Ramos (cell line): ENCODE results near the gene BCAS2.

ENCODE experiments used
- in situ Hi-C: fragments of 300-500 bp; cut with MboI; formaldehyde crosslinking; loops from one replicate; pipeline ENCODE4 v1.14.3; 2022; ENCODE audit warnings: low sequenced_read_pairs; ENCODE audit not compliant: unreplicated experiment

The BCAS2 gene

DNA sequence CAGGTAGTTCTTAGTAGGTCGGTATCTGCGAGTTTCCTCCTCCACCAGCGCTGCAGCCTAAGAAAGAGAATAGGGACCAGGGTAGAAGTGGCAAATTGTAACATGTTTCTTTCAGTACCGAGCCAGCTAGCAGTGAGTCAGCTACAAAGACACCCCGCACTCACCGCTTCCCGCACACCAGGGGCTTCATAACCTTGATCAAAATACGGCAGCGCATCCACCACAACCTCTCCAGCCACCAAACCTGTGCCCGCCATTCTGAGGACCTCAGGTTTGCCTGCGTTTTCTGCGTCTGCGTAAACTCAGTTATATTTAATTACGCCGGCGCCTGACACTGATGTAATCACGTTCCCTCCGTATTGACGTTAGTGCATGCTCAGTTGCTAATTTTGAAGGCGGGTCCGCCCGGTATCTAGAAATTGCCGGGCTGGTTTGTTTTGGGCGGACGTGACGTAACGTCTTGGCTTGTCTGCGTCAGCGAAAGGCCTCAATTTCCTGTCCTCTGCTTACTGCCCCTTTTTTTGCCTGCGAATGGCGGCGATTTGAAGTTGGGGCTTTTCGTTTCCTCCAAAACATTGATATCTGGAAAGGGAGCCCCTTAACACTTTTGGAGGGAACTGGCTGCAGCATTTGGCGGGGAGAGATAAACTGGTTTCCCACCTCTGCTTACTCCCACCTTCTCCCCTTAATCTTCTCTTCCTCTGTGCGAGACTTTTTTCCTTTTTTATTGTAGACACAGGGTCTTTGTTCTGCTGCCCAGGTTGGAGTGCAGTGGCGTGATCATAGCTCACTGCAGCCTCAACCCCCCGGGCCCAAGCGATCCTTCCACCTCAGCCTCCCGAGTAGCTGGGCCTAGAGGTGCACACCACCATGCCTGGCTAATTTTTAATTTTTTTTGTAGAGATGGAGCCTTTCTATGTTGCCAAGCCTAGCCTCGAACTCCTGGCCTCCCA is at the start of gene BCAS2:
TSS of gene BCAS2 (minus strand) at position 281 of the 953 bp plus-strand sequence. CDS start at position 257, 24 bp downstream.
- in situ Hi-C loops, result no loop called here

DNA sequence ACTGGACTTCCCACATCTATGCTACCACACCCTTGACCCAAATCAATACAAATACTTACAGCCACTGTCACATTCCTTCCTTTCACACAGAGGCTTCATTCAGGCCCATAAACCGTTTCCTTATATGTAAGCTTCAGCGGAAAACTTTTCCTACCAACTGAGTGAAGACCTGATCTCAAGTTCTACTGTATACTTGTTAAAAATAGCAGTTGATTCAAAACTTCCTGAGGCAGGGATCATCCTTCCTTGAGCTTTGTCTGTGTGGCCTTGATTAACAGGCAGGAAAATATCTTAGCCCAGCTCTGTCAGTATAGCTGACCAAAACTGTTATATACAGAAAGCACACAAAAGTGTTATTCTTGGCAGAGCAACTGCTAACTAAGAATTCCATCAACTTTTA is 45.7 kb upstream of the BCAS2 start:
- in situ Hi-C loops, result no loop called here

DNA sequence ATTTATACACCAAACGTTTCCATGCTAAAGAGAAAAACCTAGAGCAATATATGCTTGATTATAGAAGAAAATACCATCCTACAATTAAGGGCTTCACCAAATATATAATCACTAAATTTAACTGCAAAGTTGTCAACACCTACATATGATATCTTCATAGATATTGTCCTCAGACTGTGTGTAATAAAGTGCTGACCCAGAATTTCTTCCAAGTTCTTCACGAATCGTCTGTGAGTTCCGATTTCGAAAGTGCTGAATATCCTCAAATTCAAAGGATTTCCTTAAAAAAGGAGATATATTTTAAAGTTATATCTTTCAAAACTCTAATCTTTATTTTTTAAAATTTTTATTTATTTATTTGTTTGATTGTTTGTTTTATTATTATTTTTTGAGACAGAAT is 41.9 kb upstream of the BCAS2 start:
- in situ Hi-C loops, result no loop called here

DNA sequence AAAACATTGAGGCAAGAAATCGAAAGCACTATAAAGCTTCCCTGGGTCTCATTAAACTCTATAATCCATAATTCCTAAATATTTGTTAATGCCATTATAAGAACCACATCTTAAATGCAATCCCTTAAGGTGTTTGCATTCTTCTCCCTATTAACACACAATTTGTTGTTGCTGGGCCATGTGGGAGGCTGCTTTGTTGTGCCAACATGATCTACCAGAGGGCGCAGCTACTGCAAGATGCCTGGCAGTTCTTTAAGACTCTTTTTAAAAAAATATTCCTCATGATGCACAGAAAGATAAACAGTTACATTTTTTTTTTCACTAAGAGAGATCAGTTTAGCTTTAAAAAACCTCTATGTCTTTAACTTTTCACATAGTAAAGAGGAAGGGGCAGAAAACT is 39.0 kb upstream of the BCAS2 start:
- in situ Hi-C loops, result no loop called here

DNA sequence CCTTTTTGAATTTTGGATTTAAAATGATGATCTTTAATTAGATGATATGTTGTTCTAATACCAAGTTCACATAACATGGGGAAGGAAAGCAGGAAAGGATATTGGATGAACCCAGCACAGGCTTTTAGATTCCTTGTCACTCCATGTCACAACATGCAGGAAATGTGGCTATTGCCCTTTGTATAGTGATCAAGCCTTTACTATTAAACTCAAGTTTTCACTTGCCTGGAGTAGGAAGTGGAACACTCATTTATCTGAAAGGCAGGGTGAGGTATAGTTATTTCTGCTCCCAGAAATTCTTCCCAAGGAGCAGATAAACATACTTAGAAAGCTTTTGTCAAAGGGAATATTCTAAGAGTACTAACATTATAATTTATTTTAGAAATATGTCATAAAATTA is 37.2 kb upstream of the BCAS2 start:
- in situ Hi-C loops, result no loop called here

DNA sequence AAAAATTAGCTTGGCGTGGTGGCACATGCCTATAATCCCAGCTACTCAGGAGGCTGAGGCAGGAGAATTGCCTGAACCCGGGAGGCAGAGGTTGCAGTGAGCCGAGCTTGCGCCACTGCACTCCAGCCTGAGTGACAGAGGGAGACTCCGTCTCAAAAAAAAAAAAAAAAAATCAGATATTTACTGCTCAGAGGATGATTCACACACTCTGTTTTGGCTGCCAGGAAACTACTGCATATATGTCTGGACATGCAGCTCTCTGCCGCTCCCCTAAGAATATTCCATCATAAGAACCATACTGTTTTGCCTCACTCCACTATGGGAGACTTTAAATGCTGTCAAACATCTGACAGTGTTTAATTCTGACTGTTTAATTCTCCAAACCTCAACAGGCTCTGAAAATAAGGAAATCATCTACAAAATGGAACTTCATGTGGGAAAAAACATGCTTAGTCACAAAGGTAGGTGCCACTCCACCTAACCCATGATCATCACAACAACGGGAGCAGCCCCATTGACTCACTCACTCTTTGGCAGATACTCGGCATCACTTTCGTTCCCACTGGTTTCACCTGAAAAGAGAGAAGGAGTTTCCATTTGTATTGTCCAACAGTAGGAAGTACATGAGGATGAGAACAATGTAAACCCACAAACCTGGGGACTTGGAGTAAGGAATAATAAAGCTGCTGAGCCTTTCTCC is 29.3 kb upstream of the BCAS2 start:
- in situ Hi-C loops, result no loop called here

DNA sequence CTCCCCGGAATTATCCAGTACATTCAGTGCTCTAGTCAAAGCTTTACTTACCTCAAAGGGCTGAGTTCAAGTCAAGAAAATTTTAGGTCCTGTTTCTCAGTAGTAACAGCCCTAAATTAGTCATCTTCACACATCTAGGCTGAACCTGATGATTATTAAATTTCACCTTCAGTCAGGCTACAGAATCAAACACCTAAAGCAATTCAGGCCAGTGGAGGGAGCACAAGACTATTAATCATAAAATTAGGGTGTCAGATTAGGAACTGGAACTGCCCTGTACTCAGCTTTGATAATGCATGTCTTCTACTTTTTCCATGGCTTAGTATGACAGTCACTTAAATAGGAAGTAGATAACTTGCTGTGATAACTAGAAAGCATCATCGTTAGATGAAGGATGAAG is 28.4 kb upstream of the BCAS2 start:
- in situ Hi-C loops, result no loop called here

DNA sequence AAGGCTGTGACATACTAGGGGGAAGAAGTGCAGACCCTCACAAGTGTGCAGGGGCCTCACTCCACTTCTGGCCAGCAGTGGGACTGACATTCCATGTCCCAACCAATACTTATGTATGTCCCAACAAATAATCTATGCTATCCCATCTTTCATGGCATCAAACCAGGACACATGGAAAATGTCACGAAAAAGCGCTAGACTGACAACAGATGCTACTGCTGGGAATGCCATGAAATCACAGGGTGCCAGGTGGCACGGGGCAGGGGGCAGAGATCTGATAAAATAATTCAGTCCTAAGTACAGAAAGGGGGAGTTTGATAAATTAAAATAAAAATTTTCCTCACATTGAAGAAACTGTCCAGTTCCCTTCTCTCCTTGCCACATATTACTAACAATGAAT is 27.6 kb upstream of the BCAS2 start:
- in situ Hi-C loops, result no loop called here

DNA sequence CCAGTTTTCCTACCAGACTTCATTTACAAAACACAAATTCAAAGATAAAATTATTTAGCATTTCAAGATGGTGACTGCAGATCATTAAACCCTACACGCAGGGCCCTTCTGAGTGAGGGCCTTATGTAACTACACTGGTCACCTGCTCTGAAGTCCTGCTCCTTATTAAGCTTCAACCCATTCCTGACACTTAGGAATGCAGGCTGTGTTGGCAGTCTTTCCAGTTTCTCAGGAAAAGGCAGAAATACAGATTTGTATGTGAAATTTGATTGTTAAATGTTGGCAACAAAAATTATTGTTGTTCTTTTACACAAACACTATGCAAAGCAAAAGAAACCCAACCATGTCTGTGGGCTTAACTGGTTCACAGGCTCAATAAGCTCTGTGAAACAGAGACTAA is 25.8 kb upstream of the BCAS2 start:
- in situ Hi-C loops, result no loop called here

DNA sequence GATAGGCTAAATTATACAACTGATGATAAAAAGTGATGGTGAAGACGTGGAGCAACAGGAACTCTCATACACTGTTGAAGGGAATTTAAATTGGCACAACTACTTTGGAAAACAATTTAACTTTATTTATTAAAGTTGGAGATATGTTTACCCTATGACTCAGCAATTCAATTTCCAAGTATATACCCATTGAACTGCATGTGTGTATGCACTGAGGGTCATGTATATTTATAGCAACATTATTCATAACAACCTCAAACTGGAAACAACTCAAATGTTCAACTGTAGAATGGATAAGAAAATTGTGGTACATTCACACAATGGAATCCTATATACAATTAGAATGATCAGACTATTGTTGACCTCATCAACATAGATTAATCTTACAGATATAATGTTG is 16.5 kb upstream of the BCAS2 start:
- in situ Hi-C loops, result no loop called here

DNA sequence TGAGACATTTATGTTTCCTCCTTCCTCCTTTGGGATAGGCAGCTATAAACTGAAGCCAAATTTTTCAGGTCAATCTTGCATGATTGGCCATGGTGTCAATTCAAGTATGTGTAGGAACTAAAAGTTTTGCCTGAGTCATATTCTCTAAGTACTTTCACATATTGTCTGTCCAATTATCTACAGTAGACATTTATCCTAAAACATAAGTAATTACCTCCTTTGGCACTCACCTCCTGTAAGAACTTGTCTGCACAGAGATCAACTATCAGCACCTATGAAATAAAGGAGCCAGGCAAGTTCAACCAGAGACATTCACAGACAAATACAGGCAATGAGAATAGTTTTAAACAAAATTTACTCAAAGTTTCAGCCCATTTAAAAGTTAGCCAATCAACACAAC is 14.2 kb upstream of the BCAS2 start:
- in situ Hi-C loops, result no loop called here

DNA sequence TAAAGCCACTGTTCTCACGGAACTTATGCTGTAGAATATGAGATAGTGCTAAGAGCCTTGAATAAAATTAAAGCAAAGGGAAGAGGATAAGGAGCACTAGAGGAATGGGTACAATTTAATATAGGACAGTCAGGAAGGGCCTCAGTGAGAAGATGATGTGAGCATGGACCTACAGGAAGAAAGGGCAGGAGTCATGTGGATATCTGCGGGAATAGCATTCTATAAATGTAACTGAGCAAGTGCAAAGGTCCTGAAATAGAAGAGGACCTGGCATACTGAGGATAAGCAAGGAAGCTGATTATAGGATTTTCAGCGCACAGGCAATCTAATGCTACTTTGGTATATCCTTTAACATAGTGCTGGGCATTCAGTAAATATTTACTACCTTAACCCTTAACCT is 12.6 kb upstream of the BCAS2 start:
- in situ Hi-C loops, result no loop called here

DNA sequence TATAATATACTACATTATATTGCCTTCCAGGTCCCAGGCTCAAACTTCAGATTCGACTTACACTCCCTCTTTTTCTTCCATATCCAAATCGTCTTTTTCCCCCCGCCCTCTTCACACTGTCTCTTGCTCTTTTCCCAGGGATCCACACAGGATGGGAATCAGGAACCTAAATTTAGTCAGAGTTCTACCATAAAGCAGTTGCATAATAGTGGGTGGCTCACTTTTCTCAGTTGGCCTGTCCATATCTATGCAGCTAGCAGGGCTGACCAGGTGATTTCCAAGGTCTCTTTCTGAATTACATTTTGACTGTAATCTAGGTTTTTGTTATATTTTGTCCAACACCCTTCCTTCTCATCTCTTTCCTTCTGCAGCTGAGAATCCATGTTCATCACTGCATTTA is 7.7 kb upstream of the BCAS2 start:
- in situ Hi-C loops, result no loop called here

DNA sequence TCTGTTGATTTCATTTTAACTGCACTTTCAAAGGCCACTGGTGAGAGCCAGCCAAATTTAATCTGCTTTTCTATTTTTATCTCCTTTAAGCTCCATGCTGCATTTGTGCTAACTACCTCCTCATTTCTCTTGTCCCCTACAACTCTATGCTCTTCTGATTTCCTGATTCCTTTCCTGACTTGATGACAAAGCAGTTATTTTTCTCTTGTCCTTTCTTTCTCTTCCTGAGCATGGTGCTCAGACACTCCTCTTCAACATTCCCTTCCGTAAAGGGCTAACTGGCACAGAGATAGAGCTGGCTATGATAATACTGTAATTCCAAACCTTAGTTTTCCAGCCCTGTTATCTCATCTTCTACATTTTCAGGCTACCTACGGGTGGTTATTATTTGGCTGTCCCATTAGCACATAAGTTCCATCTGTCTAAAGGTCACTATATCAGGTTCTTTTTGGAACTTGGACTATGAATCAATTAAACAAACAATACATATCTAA is 6.8 kb upstream of the BCAS2 start:
- in situ Hi-C loops, result no loop called here

DNA sequence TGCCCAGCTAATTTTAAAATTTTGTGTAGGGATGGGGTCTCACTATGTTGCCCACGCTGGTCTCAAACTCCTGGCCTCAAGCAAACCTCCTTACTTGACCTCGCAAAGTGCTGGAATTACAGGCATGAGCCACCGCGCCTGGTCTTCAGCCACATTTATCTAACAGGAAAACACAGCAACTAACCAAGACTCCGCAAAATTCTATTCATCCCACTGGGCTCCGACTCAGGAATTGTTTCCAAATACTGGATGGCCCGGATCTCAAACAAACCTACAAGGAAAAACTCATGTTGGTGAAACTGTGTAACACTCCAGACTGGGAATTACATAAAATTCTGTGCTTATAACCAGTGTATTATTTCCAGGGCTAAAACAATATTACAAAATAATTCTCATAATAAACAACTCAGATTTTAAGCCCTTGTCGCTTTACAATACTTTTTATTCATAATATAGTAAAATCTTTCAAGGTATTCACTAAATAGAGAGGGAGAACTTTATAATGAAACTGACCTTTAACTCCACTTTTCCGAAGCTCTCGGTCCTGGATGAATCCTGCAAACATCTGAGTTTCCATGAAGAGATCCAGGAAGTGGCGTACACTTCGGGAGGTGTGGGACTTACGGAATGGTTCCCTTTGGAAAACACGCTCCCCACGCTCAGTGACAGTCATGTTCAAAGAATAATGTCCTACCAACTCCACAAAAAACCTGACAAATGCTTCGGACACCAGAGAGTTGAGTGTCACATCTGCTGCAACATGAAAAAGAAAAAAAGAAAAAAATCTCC is 6.0 kb upstream of the BCAS2 start:
- in situ Hi-C loops, result no loop called here

DNA sequence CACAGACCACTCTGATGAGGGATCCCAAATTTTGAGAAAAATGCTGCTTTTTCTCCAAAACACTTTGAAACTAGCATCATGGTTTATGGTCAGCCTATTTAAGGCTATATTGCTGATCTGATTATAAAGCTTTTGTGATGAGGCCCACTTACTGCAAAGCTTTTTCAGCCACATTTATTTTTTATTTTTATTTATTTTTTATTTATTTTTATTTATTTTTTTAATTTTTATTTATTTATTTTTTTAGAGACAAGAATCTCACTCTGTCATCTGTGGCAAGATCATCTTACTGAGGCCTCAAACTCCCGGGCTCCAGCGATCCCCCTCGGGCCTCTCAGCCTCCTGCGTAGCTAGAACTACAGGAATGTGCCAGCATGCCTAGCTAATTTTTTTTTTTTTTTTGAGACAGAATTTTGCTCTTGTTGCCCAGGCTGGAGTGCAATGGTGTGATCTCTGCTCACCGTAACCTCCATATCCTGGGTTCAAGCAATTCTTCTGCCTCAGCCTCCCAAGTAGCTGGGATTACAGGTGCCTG is 5.2 kb upstream of the BCAS2 start:
- in situ Hi-C loops, result no loop called here

DNA sequence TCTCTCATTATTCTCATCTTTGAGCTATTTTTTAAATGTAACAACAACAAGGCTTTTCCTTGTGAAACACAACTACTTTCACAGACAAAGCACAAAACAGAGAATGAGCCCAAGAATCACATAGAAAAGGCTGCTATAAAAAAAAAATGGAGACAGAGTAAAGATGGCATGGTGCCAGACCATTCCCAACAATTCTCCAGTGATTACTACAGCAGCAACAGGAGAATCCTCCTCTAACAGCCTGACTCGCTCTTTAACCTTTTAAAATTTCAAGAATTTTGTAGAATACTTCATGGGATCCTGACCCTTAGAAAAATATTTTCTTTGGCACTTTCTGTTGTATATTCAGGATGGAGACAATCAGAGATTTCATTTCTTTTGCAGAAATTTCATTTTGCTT is 3.8 kb upstream of the BCAS2 start:
- in situ Hi-C loops, result no loop called here

DNA sequence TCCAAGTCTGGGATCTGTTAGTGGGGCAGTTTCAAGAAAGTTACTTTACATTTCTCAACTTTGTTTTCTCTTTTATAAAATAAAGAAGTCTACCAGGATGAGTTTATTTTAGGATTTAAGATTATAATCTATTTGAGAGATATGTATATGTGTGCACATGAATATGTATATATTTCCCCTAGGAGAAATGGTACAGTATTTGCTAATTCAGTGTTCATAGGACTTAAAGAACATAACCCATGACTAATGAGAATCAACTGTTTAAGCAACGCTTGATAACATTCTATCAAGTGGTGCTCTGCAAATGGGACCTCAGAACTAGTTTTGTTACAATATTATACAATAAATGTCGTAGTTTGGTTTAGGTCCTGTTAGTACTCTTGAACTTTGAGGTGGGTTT is 7.0 kb downstream of the BCAS2 start:
- in situ Hi-C loops, result loop anchor here (25.0 kb wide), 1 partner anchor 587 kb away; the partner anchor contains the start of gene OLFML3

DNA sequence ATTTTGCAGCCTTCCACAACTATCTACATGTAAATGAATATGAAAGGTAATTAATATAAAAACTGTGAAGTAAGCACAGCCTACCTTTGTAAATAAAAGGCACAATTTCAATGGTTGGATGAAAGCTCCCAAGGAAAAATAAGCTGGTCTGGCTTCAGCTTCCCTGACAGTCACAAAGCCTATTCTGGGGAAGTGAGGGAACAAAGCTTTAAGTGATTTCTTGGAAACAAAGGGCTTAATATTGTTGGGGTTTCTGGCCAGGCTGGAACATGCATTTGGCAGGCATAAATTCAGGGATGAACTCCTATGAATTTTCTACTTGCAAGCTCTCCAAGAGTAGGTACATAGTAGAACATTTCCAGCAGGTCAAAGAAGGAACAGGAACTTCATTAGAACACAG is 17.3 kb downstream of the BCAS2 start:
- in situ Hi-C loops, result loop anchor here (25.0 kb wide), 1 partner anchor 577 kb away; the partner anchor contains the start of gene OLFML3

DNA sequence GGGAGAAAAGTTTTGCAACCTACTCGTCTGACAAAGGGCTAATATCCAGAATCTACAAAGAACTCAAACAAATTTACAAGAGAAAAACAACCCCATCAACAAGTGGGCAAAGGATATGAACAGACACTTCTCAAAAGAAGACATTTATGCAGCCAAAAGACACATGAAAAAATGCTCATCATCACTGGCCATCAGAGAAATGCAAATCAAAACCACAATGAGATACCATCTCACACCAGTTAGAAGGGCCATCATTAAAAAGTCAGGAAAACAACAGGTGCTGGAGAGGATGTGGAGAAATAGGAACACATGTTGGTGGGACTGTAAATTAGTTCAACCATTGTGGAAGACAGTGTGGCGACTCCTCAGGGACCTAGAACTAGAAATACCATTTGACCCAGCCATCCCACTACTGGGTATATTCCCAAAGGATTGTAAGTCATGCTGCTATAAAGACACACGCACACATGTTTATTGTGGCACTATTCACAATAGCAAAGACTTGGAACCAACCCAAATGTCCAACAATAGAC is 18.4 kb downstream of the BCAS2 start:
- in situ Hi-C loops, result loop anchor here (25.0 kb wide), 1 partner anchor 576 kb away; the partner anchor contains the start of gene OLFML3
